Measurements from ENCODE around the gene AGBL1.

DNA sequence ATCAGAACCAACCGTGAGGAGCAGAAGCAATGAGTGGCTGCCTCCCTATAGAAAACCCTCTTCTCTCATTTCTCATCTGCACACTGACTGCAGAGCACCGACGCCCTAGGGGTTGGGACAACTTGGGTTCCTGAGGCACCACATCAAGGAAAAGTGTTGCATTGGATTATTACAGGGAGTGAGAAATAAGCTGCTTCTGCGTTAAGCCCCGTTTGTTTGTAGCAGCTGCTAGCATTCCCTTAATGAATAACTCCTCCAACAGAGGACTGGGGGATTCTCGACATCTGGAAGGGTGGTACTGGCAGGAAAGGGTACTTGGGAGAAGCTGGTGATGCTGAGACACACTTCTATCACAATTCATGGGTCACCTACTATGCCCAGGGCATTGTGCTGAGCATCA, 25.3 kb upstream of the AGBL1 start:
- no peak for TF ChIP-seq POLR2A (IDR thresholded peaks at IDR 0.05)
- TF ChIP-seq, protein P1, sequence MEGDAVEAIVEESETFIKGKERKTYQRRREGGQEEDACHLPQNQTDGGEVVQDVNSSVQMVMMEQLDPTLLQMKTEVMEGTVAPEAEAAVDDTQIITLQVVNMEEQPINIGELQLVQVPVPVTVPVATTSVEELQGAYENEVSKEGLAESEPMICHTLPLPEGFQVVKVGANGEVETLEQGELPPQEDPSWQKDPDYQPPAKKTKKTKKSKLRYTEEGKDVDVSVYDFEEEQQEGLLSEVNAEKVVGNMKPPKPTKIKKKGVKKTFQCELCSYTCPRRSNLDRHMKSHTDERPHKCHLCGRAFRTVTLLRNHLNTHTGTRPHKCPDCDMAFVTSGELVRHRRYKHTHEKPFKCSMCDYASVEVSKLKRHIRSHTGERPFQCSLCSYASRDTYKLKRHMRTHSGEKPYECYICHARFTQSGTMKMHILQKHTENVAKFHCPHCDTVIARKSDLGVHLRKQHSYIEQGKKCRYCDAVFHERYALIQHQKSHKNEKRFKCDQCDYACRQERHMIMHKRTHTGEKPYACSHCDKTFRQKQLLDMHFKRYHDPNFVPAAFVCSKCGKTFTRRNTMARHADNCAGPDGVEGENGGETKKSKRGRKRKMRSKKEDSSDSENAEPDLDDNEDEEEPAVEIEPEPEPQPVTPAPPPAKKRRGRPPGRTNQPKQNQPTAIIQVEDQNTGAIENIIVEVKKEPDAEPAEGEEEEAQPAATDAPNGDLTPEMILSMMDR (IDR thresholded peaks at IDR 0.05): no peak
